Ishikawa (cell line): Measurements from ENCODE around the gene WNK2.

Source experiments
- CEBPB ChIP-seq: IDR thresholded peaks from 2 replicates; pipeline ENCODE4 v1.6.1; 2012
- CREB1 ChIP-seq: IDR thresholded peaks from 2 replicates; pipeline ENCODE4 v1.6.1; 2012; ENCODE audit warnings: low read depth
- EGR1 ChIP-seq: IDR thresholded peaks from 2 replicates; pipeline ENCODE4 v1.6.1; 2012
- FOXM1 ChIP-seq: IDR thresholded peaks from 2 replicates; pipeline ENCODE4 v1.6.1; 2012; ENCODE audit warnings: low read depth, borderline replicate concordance
- MAX ChIP-seq: IDR thresholded peaks from 2 replicates; pipeline ENCODE4 v1.6.1; 2012
- RAD21 ChIP-seq: IDR thresholded peaks from 2 replicates; pipeline ENCODE4 v1.6.1; 2012; ENCODE audit warnings: low read depth
- TAF1 ChIP-seq: IDR thresholded peaks from 2 replicates; pipeline ENCODE4 v1.6.1; 2012; ENCODE audit warnings: low read depth, mild to moderate bottlenecking
- TCF12 ChIP-seq: IDR thresholded peaks from 2 replicates; pipeline ENCODE4 v1.6.1; 2012; ENCODE audit warnings: low read depth
- TEAD4 ChIP-seq: IDR thresholded peaks from 2 replicates; pipeline ENCODE4 v1.6.1; 2012
- USF1 ChIP-seq: IDR thresholded peaks from 2 replicates; pipeline ENCODE4 v1.6.1; 2012
- YY1 ChIP-seq: IDR thresholded peaks from 2 replicates; pipeline ENCODE4 v1.6.1; 2012; ENCODE audit warnings: low read depth
- TF ChIP-seq, protein P1 (sequence below): IDR thresholded peaks from 2 replicates; pipeline ENCODE4 v1.6.1; 2012; ENCODE audit warnings: low read depth, mild to moderate bottlenecking

WNK2 gene

GRCh38 chr9:93154293-93154903, 29.5 kb upstream of the WNK2 start:
- TF ChIP-seq RAD21 (peak; percentile 89), TAF1 (no peak)

GRCh38 chr9:93155716-93156474, 28.0 kb upstream of the WNK2 start:
- TF ChIP-seq, protein P1, sequence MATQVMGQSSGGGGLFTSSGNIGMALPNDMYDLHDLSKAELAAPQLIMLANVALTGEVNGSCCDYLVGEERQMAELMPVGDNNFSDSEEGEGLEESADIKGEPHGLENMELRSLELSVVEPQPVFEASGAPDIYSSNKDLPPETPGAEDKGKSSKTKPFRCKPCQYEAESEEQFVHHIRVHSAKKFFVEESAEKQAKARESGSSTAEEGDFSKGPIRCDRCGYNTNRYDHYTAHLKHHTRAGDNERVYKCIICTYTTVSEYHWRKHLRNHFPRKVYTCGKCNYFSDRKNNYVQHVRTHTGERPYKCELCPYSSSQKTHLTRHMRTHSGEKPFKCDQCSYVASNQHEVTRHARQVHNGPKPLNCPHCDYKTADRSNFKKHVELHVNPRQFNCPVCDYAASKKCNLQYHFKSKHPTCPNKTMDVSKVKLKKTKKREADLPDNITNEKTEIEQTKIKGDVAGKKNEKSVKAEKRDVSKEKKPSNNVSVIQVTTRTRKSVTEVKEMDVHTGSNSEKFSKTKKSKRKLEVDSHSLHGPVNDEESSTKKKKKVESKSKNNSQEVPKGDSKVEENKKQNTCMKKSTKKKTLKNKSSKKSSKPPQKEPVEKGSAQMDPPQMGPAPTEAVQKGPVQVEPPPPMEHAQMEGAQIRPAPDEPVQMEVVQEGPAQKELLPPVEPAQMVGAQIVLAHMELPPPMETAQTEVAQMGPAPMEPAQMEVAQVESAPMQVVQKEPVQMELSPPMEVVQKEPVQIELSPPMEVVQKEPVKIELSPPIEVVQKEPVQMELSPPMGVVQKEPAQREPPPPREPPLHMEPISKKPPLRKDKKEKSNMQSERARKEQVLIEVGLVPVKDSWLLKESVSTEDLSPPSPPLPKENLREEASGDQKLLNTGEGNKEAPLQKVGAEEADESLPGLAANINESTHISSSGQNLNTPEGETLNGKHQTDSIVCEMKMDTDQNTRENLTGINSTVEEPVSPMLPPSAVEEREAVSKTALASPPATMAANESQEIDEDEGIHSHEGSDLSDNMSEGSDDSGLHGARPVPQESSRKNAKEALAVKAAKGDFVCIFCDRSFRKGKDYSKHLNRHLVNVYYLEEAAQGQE: no peak

DNA sequence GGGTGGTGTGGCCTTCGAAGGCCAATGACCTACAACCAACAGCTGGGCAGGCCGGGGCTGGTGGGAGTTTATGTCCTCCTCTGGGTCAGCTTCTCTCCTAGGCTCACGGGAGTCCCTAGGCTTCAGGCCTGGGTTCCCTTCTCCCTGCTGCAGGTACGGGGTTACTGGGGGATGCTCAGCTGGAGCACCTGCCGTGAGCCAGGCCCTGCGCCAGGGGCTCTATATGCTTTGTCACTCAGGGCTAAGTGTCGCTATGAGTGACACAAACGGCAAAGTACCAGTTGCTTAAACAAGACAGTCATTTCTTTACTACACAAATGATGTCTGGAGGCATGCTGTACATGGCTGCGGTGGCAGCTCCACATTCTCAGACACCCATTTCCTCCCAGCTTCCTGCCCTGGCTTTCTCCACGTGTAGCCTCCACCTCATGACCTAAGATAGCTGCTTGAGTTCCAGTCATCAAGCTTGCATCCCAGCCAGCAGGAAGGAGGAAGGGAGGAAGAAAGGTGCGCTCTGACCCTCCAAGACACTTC, 27.4 kb upstream of the WNK2 start:
- TF ChIP-seq USF1 (no peak), YY1 (no peak), FOXM1 (no peak), TCF12 (no peak), CREB1 (no peak)
- TF ChIP-seq, protein P1: no peak

- TF ChIP-seq TCF12: no peak
- peak; percentile 99 for TF ChIP-seq RAD21
- peak; percentile 20; the same call in 1 of the 2 replicates for TF ChIP-seq MAX
Observed at GRCh38 chr9:93159601-93160471, 24.1 kb upstream of the WNK2 start.

DNA sequence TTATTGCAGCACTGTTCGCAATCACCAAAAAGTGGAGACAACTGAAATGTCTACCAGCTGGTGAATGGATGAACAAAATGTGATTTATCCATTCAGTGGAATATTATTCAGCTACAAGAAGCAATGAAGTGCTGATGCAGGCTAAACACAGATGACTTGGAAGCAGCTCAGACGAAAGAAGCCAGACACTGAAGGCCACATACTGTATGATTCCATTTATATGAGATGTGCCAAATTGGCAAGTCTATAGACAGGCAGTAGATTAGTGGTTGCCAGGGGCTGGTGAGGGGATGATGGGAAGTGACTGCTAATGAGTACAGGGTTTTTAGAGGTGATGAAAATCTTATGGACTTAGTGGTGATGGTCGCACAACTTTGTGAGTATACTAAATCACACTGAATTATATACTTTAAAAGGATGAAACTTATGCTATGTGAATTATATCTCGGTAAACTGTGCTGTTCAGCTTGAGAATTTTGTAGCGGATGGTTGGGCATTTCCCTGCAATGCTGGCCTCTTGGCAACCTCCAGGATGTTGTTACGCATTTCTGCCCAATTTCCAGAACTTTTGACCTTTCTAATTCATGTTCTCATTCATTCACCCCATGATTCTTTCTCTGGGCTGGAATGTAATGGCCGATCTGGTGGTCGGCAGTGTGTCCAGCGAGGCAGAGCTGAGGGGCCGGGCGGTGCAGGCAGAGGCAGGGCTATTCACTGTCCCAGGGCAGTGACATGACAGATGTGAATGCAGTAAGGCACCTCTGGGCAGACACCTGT, 22.0 kb upstream of the WNK2 start:
- TF ChIP-seq TEAD4: no peak
- no peak for TF ChIP-seq USF1
- no peak for TF ChIP-seq RAD21
- TF ChIP-seq FOXM1: no peak
- TF ChIP-seq TCF12: no peak

- TF ChIP-seq EGR1 (no peak), RAD21 (peak; percentile 25; the same call in 1 of the 2 replicates)
Observed at GRCh38 chr9:93164085-93164484, 19.9 kb upstream of the WNK2 start.

DNA sequence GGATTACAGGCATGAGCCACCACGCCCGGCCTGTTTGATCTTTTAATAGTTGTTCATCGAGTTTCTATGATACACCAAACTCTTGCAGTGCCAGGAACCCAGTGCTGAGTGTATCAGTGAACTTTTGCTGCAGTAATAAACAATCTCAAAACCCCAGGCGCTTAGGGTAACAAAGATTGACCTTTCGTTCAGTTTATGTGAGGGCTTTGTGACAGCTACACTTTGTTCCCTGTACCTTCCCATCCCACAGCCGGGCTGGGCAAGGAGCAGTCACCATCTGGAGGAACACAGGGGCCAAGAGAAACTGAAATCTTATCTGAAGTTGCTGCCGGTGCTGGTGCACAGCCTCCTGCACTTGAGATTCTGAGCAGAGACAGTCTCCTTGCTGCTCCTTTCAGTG, 17.2 kb upstream of the WNK2 start:
- TF ChIP-seq FOXM1 (no peak), TAF1 (no peak), EGR1 (no peak), CEBPB (no peak), USF1 (no peak), MAX (no peak), TCF12 (no peak)
- TF ChIP-seq, protein P1: no peak
